NAMALWA (cell line): ENCODE data around the gene IGF2BP2.
A peak's percentile ranks its signal among the peaks of the same experiment; 100 is the strongest.

Experiments
- DNase-seq: peaks from one replicate; pipeline ENCODE4 v3.0.0-alpha.2; 2015; ENCODE audit warnings: low spot score

The IGF2BP2 gene

DNA sequence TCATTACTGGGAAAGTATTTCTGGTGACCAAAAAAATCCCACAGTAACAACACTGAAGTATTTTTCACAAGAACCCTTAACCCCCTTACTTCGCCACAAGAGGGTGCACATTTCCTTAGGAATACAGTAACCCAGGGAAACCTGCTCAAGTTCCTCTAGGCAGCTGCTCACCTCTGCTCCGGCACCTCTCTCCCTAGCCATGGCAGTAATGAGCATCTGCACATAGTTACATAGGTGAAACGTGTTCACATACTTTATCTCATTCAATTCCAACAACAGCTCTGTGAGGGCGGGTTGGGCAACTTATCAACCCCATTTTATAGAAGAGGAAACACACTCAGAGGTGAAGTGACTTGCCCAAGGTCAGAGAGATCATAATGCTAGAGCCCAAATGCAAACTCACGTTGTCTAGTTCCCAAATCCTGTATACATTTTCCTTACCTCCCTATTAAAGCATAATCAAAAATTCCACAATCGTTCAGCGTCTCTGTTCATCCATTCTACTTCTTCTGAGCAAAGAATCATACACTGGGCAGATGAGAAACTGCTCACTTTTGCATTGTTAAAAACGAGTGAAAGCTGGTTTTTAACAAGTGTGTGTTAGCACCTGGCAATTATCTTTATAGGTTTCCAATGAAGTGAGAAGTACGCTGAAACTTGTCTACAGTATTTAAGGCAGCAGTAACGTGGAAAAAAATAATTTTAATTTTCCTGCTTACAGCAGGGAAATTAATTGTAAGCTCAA lies 90.7 kb downstream of the IGF2BP2 start:
- DNase-seq: peak; percentile 74

DNA sequence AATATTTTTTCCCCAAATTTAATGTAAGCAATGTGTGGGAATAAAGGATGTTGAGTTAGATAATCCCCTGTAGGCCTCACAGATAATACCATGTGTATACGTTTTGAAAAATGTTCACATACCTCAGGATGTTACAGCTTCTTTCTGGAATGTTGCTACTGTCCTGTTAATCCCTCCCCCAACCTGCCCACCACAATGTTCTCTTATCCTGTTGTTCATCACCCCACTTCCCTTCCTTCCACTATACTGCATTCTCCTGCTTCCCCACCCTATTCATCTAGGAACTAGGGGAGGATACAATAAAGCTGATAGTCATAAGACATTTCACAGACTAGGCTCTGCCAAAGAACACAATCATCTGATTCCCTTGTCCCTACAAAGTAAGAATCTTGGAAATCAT lies 92.1 kb downstream of the IGF2BP2 start:
- no peak for DNase-seq

DNA sequence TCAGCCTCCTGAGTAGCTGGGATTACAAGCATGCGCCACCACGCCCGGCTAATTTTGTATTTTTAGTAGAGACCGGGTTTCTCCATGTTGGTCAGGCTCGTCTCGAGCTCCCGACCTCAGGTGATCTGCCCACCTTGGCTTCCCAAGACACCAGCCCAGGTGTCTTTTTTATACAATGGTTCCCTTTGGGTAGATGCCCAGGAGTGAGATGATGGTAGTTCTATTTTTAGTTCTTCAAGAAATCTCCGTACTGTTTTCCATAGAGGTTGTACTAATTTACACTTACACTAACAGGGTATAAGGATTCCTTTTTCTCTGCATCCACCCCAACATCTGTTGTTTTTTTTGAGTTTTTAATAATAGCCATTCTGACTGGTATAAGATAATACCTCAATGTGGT lies 94.3 kb downstream of the IGF2BP2 start:
- DNase-seq: no peak

DNA sequence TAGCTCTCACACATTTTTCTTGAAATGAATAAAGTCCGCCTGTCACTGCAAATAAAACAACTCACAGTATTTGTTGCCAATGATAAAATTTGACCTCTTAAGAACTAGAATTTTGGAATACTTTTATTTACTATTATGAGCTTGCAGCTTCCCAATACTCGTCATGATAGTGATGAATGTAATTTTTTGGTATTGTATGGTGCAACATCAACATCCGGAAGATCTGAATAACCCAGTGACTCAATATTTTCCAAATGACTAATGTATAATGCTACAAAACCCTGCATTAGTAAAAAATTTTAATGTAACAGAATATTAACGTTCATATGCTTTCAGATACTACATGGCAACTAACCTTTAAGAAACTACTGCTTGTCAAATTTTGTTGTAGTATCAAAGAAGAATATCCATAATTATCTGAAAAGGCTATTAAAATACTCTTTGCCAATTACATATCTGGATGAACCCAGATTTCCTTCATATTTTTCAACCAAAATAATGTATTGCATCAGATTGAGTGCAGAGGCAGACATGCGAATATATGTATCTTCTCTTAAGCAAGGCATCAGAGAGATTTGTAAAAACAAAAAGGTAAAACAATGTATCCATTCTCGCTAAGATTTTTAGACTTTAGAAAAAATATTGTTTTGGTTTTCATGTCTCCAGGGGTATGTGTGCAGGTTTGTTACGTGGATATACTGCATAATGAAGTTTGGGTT lies 95.3 kb downstream of the IGF2BP2 start:
- DNase-seq: no peak

DNA sequence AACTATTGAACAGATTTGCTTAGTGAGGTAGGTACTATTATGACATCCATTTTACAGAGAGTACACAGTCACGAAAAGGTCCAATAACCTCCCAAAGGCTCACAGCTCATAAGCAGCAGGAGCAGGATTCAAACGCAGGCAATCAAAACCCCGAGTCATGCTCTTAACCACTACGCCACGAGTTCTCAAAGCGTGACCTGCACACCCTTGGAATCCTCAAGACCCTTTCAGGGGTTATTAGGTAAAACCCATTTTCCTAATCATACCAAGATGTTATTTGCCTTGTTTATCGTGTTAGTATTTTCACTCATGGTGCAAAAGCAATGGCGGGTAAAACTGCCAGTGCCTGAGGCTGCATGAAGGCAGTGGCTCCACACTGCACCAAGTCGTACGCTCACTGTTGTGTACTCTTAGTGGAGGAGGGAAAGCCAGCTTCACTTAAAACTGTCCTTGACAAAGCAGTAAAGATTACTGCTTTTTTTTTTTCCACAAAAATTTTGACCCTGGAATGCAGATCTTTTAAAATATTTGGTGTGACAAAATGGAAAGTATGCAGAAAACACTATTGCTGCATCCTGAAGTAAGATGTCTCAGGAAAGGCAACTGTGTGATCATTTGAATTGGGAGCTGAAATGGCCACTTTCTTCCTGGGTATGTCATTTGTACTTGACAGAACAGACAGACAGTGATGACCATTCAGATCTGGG lies 96.1 kb downstream of the IGF2BP2 start:
- DNase-seq: no peak

DNA sequence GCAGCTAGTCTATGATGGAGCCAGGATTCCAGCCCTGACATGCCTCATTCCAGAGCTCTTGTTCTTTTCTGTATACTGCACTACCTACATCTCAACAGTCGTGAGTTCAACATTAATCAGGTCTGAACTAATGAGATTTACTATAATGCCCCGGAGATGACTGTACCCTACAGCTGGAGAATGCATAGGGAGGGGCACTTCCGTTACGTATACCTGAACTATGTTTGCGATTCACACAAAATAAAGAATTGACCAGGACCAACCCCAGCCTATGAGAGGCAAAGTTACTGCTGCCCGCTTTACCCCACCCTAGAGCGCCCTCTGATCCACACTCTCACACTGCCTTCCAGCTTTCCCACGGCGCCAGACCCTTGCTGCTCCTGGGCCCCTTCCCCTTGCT lies 97.0 kb downstream of the IGF2BP2 start:
- no peak for DNase-seq

DNA sequence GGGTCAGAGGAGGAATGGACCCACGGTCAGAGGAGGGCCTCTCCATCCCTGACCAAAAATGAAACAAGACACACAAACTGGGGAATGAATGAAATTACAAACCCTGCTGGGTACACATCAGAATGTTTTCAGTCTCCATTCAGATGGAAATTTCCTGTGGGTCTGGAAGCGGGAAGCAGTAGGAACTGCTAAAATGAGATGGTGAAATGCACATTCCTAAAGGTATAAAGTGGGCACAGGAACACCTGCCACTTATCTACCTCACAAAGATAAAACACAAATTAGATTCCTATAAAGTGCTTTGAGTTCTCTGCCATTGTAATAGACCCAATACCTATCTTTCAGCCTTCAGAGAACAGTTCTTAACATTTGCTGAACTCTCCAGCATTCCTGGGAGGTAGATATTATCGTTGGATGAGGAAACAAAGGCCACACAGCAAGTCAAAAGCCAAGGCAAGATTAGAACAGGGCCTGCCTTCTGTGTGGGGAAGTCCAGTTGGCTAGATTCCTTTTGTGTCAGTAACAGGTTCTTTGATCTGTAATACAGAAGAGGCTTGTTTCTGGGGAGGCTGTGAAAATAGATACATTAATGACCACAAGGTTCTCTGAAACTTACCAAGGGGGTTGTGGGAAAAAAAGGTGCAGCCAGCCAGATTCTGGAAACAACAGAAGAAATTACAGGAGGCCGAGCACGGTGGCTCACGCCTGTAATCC lies 98.4 kb downstream of the IGF2BP2 start:
- DNase-seq: no peak

DNA sequence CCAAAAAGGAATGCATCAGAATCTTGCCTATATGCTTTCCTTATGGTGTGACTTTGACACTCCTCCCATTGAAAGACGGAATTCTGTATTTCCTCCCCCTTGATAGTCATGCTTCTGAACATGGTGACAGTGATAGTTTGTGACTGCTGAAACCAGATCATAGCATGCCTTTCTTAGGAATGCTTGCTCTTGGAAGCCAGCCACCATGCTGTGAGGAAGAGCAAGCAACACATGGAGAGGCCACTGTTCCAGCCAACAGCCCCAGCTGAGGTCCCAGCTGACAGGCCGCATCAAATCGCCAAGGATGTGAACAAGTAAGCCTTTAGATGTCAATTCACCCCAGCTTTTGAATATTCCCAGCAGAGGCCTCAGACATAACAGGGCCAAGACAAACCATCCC lies 100.1 kb downstream of the IGF2BP2 start:
- DNase-seq: no peak

DNA sequence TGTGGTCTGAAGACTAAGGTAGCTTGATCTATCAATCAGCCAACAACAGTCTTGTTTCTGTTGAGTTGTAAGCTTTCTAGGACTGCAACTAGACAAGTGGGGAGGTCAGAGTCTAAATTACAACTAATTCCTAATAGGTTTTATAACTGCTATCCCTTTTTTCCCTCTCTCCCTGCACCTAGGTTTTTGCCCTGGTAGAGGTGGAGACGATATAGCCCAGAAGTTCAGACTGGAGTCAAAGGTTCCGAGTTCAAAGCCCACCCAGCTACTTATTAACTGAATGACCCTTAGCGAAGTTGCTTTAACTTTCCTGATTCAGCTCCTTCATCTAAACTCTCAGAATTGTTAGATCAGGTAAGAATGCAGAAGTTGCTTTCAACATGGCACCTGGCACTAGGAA lies 100.6 kb downstream of the IGF2BP2 start:
- DNase-seq: no peak

DNA sequence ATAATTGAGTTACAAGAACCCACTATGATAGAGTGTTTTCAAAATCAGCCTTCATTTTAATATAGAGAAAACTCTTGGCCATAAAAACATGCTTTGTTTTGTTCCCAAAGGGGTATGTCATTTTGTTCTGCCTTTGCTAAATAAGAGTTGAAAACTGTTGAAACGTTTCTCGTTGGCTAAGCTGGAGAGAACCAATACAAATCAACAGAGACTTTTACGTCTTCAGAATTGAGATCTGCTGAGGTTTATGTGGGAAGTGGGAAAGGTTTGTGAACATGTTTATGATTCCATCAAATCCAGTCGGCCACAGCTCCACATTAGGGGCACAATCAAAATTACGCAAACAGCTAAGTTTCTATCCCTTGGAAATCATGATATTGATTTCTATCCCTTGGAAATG lies 102.0 kb downstream of the IGF2BP2 start:
- no peak for DNase-seq

DNA sequence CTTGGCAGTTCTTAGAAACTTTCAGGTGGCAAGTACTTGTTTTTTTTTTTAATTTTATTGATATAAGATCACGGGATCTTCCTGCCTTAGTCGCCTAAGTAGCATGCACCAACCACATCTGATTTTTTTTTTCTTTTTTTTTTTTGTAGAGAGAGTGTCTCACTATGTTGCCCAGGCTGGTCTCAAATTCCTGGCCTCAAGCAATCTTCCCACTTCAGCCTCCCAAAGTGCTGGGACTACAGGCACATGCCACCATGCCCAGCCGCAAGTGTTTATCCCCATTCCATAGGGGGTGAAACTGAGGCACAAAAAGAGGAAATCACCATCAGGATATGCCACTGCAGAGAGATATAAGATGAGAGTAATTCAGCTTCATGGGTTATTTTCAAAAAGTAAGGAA lies 102.9 kb downstream of the IGF2BP2 start:
- DNase-seq: no peak

DNA sequence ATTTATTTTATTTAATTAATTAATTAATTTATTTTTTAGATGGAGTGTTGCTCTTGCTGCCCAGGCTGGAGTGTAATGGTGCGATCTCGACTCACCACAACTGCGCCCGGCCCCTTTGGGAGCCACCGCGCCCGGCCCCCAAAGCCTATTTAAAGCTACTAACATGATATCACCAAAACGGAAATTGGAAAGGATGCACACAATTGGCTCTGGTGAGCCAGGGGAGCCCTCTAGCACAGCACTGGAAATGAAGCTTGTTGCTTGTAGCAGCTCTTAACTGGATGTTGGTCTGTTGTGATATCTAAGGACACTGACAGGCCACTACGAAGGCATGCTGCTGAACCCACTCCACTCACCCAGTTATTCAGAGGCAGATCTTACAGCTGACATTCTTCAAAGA lies 104.5 kb downstream of the IGF2BP2 start:
- DNase-seq: no peak

DNA sequence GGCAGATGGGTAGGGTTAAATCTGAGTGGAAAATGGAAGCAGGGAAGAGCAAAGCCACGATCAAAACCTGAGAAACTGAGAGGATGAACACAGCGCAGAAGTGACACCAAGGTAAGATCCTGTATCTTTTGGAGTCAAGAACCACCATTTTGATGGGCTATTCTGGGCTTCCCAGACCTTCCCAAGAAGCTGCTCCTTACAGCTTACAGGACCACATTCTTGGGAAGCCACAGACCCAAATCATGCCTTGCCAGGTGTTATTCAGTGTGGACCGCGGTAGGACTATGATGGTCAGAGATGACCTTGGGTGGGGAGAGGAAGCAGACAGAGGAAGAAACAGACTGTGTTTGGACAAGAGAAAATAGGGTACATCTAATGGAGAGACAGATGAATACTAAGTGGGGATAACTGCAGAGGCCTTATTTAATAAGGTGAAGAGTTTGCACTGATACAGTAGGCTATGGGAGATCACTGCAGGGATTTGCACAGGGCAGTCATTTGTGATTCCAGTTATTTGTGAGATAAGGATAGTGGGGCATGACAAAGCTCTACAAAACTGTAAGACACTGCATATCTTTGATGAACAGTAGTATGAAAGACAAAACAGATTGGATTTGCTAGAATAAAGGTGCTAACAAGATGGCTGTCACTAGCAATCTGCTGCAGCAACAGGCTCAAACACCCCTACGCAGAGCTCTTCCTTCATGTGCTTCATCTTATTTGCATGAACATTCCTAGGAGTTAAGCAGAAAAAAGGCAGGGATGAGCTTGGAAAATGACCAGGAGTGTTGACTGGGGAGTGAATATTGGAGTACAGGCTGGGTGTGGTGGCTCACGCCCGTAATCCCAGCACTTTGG lies 105.9 kb downstream of the IGF2BP2 start:
- DNase-seq: no peak

DNA sequence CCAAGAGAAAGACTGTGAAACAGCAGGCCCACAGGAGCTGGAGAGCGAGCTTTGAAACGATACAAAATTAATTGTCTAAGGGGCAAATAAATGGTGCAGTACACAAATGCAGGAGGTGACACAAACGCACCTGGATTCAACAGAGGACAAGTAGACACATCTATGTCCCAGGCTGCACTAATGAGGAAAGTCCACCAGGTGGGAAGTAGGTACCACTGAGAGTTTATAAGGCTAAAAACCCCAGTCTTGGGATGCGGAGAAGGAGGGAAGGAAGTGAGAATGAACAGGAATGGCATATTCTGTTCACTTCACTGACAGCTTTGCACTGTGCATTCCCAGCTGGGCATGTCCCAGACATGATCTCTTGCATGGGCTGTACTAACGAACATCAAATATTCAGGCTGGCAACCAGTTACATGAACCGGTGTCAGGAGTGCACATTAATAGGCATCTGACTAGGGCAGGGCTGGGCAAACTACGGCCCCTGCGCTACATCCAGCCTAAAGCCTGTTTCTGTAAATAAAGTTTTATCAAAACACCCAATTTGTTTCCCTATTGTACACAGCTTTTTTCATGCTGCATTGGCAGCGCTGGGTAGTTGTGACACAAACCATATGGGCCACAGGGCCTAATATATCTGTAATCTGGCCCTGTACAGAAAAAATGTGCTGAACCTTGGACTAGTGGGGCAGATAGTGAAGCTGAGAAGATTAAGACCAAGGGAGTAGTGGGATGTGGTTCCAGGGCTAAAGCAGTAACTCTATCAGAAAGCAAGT lies 107.0 kb downstream of the IGF2BP2 start:
- no peak for DNase-seq

DNA sequence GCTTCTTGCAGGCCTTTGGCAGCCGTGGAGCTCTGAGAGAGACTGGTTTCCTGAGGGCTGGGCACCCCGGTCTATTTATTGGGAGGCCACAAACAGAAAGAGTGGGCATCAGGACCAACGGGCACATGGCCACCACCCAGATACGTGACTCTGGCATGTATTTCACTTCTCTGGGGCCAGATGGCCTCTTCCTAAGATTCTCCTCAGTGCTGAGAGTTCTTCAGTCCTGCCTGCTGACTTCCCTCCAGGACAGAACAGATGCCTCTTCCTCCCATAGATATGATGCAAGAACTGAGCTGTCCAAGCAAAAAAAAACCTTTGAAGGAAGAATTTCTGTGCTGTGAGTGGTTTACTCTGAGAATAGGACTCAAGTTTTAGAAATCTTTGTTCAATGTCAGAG lies 107.7 kb downstream of the IGF2BP2 start:
- no peak for DNase-seq

DNA sequence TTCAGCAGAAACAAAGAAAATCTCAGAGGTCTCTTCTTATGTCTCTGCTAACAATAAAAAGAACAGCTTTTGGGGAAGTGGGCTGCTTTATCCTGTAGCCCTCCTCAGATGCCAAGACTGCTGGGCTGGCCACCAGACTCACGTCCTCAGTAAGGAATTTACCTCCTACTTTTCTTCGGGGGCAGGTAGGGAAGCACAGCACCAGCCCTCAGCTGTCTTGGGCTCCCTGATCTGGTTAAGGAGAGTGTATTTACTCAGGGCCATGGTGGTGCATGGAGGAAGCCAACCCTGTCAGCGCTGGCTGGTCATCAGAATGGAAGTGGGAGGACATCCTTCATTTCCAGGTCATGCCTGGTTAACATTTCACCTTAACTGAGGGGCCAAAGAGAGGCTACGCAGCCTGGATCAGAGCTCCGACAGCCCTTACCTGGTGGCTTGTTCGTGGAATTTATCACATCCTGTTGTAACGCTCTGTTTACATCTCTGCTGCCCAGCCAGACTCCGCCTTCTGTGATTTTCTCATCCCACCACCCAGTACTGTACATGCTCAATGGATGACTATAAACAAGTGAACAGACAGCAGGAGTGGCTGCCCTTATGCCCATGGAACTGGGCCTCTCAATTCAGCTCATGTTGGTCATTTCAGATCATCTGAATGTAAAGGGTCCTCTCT lies 108.3 kb downstream of the IGF2BP2 start:
- DNase-seq: no peak

DNA sequence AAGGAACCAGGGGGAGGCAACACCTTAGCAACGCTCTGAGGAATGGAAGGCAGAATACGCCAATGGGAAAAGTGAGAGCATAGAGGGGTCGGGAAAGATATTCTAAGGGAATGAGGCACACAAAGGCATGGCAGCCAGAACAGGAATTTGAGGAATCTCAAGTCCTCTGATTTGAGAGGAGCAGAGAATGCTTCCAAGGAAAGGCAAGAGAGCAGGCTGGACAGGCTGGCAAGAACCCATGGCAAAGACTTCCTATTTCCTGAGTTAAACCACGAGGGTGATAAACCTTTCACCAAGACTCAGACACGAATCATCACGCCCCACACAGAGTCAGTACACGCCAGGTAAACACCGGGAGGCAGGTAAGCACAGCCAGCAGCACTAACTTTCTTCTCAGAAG lies 109.8 kb downstream of the IGF2BP2 start:
- DNase-seq: no peak

DNA sequence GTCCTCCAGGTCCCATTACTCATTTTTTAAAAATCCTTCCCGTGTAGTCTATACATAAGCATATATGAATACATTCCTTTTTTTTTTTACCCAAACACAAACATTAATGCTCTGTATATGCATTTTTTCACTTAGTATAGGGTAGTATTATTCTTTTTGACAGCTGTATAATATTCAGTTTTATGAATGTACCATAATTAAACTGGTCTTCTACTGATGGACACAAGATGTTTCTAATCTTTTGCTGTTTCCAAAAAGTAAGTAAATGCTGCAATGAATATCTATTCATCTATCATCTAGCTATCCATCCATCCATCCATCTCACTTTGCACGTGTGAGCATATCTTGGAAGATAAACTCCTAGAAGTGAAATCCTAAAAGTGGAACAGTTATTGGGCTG lies 110.8 kb downstream of the IGF2BP2 start:
- DNase-seq: no peak

DNA sequence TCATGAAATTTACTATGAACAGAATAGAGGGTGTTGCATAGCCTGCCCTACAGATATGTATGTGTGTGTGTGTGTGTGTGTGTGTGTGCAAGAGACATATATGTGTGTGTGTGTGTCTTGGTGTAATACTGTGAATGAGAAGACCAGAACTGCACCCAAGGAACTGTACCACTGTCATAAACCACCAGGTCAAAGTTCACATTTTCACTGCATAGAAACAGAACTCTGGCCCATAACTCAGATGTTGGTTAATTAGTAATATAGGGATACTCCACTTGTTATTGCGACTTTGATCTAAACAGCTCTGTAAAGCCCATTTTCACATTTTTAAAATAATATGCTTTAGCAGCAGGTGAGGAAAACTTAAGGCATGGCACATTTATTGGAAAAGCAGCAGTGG lies 111.8 kb downstream of the IGF2BP2 start:
- no peak for DNase-seq

DNA sequence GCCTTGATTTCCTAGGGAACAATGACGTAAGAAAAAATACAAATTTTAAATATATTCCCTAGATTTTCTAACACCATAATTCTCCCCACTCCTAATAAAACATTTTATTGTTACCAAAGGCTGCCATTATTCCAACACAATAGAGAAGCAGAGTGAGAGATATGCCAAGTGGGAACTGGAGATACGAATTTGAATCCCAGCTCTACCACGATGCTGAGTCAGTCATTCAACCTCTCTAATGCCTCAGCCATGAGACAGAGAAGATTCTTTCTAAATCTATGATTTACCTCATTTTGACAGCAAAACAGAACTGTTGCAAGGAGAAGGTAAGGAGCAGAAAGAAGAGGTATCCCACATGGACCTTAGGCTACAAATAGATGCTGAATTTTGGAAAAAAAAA lies 112.5 kb downstream of the IGF2BP2 start:
- DNase-seq: no peak
